D721Med (cell line): Measurements from ENCODE around the gene NDUFAF7.
"Not testable (repeated sequence)": the region's sequence is repeated elsewhere in the genome, so short reads cannot be mapped to it uniquely, and the experiment has no call there.

Source experiments
- DNase-seq: peaks from one replicate; pipeline ENCODE4 v3.0.0; 2011; ENCODE audit warnings: low spot score; ENCODE audit not compliant: insufficient read length
- FAIRE-seq: peaks from 2 replicates; lab custom pipeline; 2011; peaks lifted over from hg19 to GRCh38; lab: Jason Lieb, UNC
- TF ChIP-seq, protein P1 (sequence below): IDR thresholded peaks from 2 replicates; pipeline ENCODE4 v1.5.1; 2012; ENCODE audit warnings: mild to moderate bottlenecking, control low read depth; ENCODE audit not compliant: insufficient read depth; ENCODE audit errors: missing control alignments

The NDUFAF7 gene

DNA sequence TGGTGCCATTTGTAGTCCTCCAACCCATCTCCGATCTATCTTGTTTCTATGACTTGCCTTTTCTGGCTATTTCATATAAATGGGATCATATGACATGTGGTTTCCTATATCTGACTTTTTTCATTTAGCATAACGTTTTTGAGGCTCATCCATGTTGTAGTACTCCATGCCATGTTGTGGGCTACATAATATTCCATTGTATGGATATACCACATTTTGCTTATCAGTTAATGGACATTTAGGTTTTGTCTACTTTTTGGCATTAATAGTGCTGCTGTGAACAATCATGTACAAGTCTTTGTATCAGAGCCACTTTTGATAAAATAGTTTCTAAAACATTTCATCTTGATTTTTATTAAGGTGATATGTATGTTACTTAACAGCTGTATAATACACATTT is 27.8 kb upstream of the NDUFAF7 start:
- FAIRE-seq (peak; percentile 35), DNase-seq (no peak)
- TF ChIP-seq, protein P1, sequence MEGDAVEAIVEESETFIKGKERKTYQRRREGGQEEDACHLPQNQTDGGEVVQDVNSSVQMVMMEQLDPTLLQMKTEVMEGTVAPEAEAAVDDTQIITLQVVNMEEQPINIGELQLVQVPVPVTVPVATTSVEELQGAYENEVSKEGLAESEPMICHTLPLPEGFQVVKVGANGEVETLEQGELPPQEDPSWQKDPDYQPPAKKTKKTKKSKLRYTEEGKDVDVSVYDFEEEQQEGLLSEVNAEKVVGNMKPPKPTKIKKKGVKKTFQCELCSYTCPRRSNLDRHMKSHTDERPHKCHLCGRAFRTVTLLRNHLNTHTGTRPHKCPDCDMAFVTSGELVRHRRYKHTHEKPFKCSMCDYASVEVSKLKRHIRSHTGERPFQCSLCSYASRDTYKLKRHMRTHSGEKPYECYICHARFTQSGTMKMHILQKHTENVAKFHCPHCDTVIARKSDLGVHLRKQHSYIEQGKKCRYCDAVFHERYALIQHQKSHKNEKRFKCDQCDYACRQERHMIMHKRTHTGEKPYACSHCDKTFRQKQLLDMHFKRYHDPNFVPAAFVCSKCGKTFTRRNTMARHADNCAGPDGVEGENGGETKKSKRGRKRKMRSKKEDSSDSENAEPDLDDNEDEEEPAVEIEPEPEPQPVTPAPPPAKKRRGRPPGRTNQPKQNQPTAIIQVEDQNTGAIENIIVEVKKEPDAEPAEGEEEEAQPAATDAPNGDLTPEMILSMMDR, result no peak

DNA sequence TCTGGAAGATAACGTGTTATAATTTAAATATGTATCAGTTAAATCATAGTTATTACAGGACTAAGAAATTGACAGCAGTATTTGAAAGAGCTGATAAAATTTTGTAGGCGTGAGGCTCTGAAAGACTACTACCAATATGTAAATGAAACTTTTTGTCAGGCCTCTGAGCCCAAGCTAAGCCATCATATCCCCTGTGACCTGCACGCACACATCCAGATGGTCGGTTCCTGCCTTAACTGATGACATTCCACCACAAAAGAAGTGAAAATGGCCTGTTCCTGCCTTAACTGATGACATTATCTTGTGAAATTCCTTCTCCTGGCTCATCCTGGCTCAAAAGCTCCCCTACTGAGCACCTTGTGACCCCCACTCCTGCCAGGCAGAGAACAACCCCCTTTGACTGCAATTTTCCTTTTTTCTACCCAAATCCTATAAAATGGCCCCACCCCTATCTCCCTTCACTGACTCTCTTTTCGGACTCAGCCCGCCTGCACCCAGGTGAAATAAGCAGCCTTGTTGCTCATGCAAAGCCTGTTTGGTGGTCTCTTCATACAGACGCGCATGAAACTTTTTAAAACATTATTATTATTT is 26.3 kb upstream of the NDUFAF7 start:
- DNase-seq, FAIRE-seq: not testable (repeated sequence)

GRCh38 chr2:37205689-37206341 is 25.6 kb upstream of the NDUFAF7 start:
- TF ChIP-seq, protein P1, result no peak
- no peak for DNase-seq
- FAIRE-seq, result no peak

DNA sequence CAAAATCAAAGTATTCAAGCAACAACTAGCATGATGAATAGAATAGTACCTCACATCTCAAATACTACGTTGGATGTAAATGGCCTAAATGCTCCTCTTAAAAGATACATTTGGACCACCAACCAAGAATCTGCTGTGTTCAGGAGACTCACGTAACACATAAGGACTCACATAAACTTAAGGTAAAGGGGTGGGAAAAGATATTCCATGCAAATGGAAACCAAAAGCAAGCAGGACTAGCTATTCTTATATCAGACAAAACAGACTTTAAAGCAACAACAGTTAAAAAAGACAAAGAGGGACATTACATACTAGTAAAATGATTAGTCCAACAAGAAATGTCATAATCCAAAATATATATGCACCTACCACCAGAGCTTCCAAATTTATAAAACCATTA is 24.7 kb upstream of the NDUFAF7 start:
- DNase-seq, FAIRE-seq: not testable (repeated sequence)

DNA sequence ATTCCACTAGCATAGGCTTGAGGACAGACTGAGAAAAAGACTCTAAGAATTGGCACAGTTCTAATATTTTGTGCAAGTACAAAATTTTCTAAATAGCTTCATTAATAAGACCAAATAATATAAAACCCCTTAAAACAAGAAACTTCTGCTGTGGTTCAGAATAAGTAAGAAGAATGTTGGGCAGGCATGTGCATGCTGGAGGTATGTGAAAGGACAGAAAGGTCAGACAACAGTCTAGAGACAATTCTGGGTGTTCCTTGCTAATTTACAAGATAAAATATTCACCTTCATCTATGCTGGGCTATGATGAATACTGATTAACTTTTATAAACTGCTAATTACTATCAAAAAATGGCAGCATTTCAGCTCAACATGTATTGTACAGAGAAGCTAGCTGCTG is 20.2 kb upstream of the NDUFAF7 start:
- DNase-seq (no peak), FAIRE-seq (no peak)
- TF ChIP-seq, protein P1, result no peak

DNA sequence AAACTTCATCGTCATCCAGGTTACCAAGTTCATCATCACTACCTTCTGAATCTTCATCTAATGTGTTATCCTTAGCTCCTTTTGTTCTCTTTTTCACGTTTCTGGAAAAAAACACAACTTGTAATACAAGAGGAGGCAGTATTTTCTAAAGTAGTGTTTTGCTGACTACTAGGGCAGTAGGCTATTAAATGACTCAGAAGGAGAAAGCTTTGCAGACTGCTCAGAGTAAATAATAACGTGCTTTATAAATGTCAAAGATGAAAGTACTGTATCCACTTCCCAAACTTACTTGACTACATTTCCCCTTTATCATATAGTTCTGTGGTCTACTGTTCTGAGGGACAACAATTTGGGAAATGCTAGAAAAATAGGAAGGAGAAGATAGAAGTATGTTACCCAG is 19.5 kb upstream of the NDUFAF7 start:
- TF ChIP-seq, protein P1, result no peak
- no peak for FAIRE-seq
- DNase-seq, result no peak

GRCh38 chr2:37215250-37215649 is 16.2 kb upstream of the NDUFAF7 start:
- DNase-seq (no peak), FAIRE-seq (no peak)
- TF ChIP-seq, protein P1, result no peak

DNA sequence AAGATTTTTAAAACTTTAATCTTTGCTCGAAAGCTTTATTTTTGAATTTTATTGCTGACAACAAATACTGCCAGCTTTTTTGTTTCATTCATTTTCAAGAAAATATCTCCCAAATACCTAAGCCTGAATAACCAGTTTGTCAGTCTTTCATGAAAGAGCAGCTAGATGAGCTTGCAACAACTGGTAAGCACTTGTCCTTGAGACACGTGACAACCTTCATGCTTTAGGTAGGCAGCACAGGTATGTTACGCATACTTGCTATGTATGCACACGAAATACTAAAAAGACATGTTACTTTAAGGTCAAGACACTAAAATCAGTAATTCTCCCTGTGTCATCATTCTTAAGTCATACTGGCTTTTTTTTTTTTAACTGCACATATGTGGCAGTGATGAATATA is 12.4 kb upstream of the NDUFAF7 start:
- TF ChIP-seq, protein P1, result no peak
- FAIRE-seq, result no peak
- no peak for DNase-seq
